ENCODE data around the gene ARHGAP36. TPM values are rescaled to one million over a fixed set of nuclear protein-coding genes. Genes with fewer than 3 reads are reported as not detected.

ARHGAP36 gene
- total RNA-seq, 4 donors from 2014 or later = not detected

DNA sequence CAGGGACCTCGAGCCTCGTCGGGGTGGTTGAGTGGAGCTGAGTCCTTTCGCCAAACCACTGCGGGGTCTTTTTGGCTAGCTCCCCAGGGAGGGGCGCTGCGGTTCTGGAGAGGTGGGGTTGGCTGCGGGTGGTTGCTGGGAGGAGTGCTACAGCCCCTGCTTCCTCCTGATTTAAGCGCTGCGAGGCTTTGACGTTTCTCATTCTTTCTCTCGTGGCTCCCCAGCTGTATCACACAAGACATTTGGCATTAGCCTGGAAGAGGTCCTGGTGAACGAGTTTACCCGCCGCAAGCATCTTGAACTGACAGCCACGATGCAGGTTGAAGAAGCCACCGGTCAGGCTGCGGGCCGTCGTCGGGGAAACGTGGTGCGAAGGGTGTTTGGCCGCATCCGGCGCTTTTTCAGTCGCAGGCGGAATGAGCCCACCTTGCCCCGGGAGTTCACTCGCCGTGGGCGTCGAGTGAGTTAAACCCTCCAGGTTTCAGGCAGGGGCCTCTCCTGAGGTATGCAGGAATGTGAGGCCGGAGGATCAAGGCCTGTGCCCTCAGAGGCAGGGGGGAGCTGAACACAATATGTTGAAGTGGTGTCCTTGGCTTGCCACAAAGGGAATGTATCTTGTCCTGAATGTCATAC lies 25.5 kb downstream of the ARHGAP36 start:
- peaks cover 0 to 50% (median 2%) of the 10 kb centered on the region in 4 donors for H3K27me3 ChIP-seq
- no peaks in the 10 kb centered on the region for H3K9me3 ChIP-seq
- H3K4me3 ChIP-seq = no peak overlapping the region
- 58% methylated on average over 7 of the region's 34 CpGs; no CpG with 5 or more reads in 1 of the 2 donors for WGBS, 2 donors
- H3K27ac ChIP-seq = no peak overlapping the region
- H3K4me1 ChIP-seq = no peaks in the 10 kb centered on the region
- TF ChIP-seq CTCF (IDR thresholded peaks at IDR 0.05) (no peak), POLR2A (IDR thresholded peaks at IDR 0.05) (no peak)
- intact Hi-C loops (cut with DNase I) = no loop called here
- no peaks in the 10 kb centered on the region for H3K36me3 ChIP-seq
- DNase-seq = no peak

- Histone ChIP-seq H3K4me1 (no peaks in the 10 kb centered on the region), H3K27me3 (peaks cover 0 to 50% (median 2%) of the 10 kb centered on the region in 4 donors), H3K27ac (no peak overlapping the region)
These were observed 26.0 kb downstream of the ARHGAP36 start for GRCh38 chrX:131084145-131084544.

GRCh38 chrX:131136776-131137175 lies 78.6 kb downstream of the ARHGAP36 start:
- H3K27ac ChIP-seq = no peak overlapping the region
- H3K4me1 ChIP-seq = no peaks in the 10 kb centered on the region
- no peaks in the 10 kb centered on the region for H3K27me3 ChIP-seq
- H3K4me3 ChIP-seq = no peak overlapping the region
- TF ChIP-seq POLR2A (IDR thresholded peaks at IDR 0.05) (no peak), CTCF (IDR thresholded peaks at IDR 0.05) (no peak)
- no peaks in the 10 kb centered on the region for H3K36me3 ChIP-seq
- WGBS, 2 donors = 92 to 95% methylated on average over 27 of the region's 27 CpGs
- no peaks in the 10 kb centered on the region for H3K9me3 ChIP-seq
- intact Hi-C loops (cut with DNase I) = no loop called here
- DNase-seq = no peak

More at GRCh38 chrX:131084145-131084544, 26.0 kb downstream of the ARHGAP36 start:
- DNase-seq = no peak
- Histone ChIP-seq H3K4me3 (no peak overlapping the region), H3K36me3 (no peaks in the 10 kb centered on the region), H3K9me3 (no peaks in the 10 kb centered on the region)
- intact Hi-C loops (cut with DNase I) = no loop called here
- WGBS, 2 donors = 10 to 16% methylated on average over 5 to 7 of the region's 7 CpGs
- no peak for TF ChIP-seq CTCF (IDR thresholded peaks at IDR 0.05)
- no peak for TF ChIP-seq POLR2A (IDR thresholded peaks at IDR 0.05)

- H3K27ac ChIP-seq = no peak overlapping the region
- WGBS, 2 donors = 83% methylated on average over 1 of the region's 2 CpGs; no CpG with 5 or more reads in 1 of the 2 donors
- DNase-seq = no peak
- no peaks in the 10 kb centered on the region for H3K4me1 ChIP-seq
- no peaks in the 10 kb centered on the region for H3K36me3 ChIP-seq
- no peak overlapping the region for H3K4me3 ChIP-seq
- H3K9me3 ChIP-seq = no peaks in the 10 kb centered on the region
- TF ChIP-seq POLR2A (IDR thresholded peaks at IDR 0.05) (no peak), CTCF (IDR thresholded peaks at IDR 0.05) (no peak)
- intact Hi-C loops (cut with DNase I) = no loop called here
- H3K27me3 ChIP-seq = no peaks in the 10 kb centered on the region
These were observed 80.9 kb downstream of the ARHGAP36 start for GRCh38 chrX:131139072-131139471.

Other genes starting within 250 kb of the ARHGAP36 start
- 10 to 100 TPM in 2 of 4 donors, 1 to 10 TPM in 2; 5.4 to 13.7 (median 11.4) TPM for gene ENOX2, start 155.1 kb upstream of the ARHGAP36 start, total RNA-seq
- gene IGSF1, start 231.0 kb downstream of the ARHGAP36 start, total RNA-seq = under 1 TPM in 1 of 4 donors, not detected in 3; 0.76 TPM